HG02642 (cell line): ENCODE measurements around the gene OR52B6.
"Not testable (repeated sequence)": the region's sequence is repeated elsewhere in the genome, so short reads cannot be mapped to it uniquely, and the experiment has no call there.

Experiments
- ATAC-seq: cut with Tn5 transposase; IDR thresholded peaks from one replicate; pipeline ENCODE4 v1.9.1; 2021; ENCODE audit warnings: mild to moderate bottlenecking; ENCODE audit not compliant: unreplicated experiment, poor library complexity

OR52B6 gene

GRCh38 chr11:5580577-5580976, at the start of gene OR52B6:
OR52B6 (plus strand) TSS chr11:5580877; CDS start chr11:5580877, 0 bp downstream.
- ATAC-seq, result no peak

- no peak for ATAC-seq
Observed at GRCh38 chr11:5531053-5531831, 49.4 kb upstream of the OR52B6 start.

GRCh38 chr11:5534046-5534445, 46.6 kb upstream of the OR52B6 start:
- ATAC-seq, result no peak

GRCh38 chr11:5536482-5536881, 44.2 kb upstream of the OR52B6 start:
- ATAC-seq, result no peak

GRCh38 chr11:5541427-5541826, 39.2 kb upstream of the OR52B6 start:
- no peak for ATAC-seq

GRCh38 chr11:5546457-5546856, 34.2 kb upstream of the OR52B6 start:
- ATAC-seq, result no peak

GRCh38 chr11:5547982-5548381, 32.7 kb upstream of the OR52B6 start:
- ATAC-seq, result peak; percentile 75

GRCh38 chr11:5548440-5548839, 32.2 kb upstream of the OR52B6 start, which contains the start of gene OR52H1:
OR52H1 (minus strand) TSS chr11:5548540; CDS start chr11:5545505, 3,035 bp downstream.
- no peak for ATAC-seq

- ATAC-seq, result no peak
Observed at GRCh38 chr11:5550440-5551095, 30.1 kb upstream of the OR52B6 start.

GRCh38 chr11:5553343-5553742, 27.3 kb upstream of the OR52B6 start:
- ATAC-seq, result no peak

- no peak for ATAC-seq
Observed at GRCh38 chr11:5556596-5557188, 24.0 kb upstream of the OR52B6 start.

- ATAC-seq, result no peak
Observed at GRCh38 chr11:5557751-5558150, 22.9 kb upstream of the OR52B6 start.

GRCh38 chr11:5564259-5565019, 16.2 kb upstream of the OR52B6 start:
- ATAC-seq, result no peak

- ATAC-seq, result no peak
Observed at GRCh38 chr11:5574654-5575053, 6.0 kb upstream of the OR52B6 start.

- ATAC-seq, result no peak
Observed at GRCh38 chr11:5575152-5575551, 5.5 kb upstream of the OR52B6 start.

- ATAC-seq, result no peak
Observed at GRCh38 chr11:5577101-5577500, 3.6 kb upstream of the OR52B6 start.

GRCh38 chr11:5581014-5581413, 337 bp downstream of the OR52B6 start:
- ATAC-seq, result no peak

GRCh38 chr11:5584458-5584857, 3.8 kb downstream of the OR52B6 start:
- ATAC-seq, result not testable (repeated sequence)

GRCh38 chr11:5589906-5590305, 9.2 kb downstream of the OR52B6 start:
- not testable (repeated sequence) for ATAC-seq

GRCh38 chr11:5591613-5592012, 10.9 kb downstream of the OR52B6 start:
- no peak for ATAC-seq

- ATAC-seq, result no peak
Observed at GRCh38 chr11:5592615-5593014, 11.9 kb downstream of the OR52B6 start.
